Gastrocnemius medialis (tissue), 4 donors: ENCODE data around the gene CAMK4. TPM values are rescaled to one million over a fixed set of nuclear protein-coding genes. Genes with fewer than 3 reads are reported as not detected.

ENCODE experiments used
- ATAC-seq, 2 donors: fragments of 150-250 bp; one replicate each; pipeline ENCODE4 v1.9.1; 2016
- DNase-seq, 2 donors: peaks; one replicate each; pipeline ENCODE4 v3.0.0-alpha.2; 2019
- H3K27ac ChIP-seq, 4 donors: fragments of 200-600 bp; sonication (generic); 1 replicate in 1 of 4; 2 replicates in 3 of 4; pipeline ENCODE4 v1.5.1; 2016 to 2018; ENCODE audit warnings: mild to moderate bottlenecking in 2 of 4, moderate library complexity in 1 of 4
- H3K27me3 ChIP-seq, 3 donors: fragments of 200-600 bp; sonication (generic) in 2 of 3; 1 replicate in 1 of 3; 2 replicates in 2 of 3; pipeline versions ENCODE4 v1.5.1 to v1.6.0; 2016 to 2019; ENCODE audit warnings: mild to moderate bottlenecking in 1 of 3, moderate library complexity in 1 of 3
- H3K36me3 ChIP-seq, 2 donors: fragments of 200-600 bp; sonication (generic) in 1 of 2; one replicate each; pipeline ENCODE4 v1.5.1; 2017 to 2018
- H3K4me1 ChIP-seq, 2 donors: fragments of 200-600 bp; sonication (generic) in 1 of 2; one replicate each; pipeline ENCODE4 v1.5.1; 2016 to 2017; ENCODE audit warnings: mild to moderate bottlenecking in 2 of 2
- H3K4me3 ChIP-seq, 4 donors: fragments of 200-600 bp; sonication (generic) in 3 of 4; 1 replicate in 1 of 4; 2 replicates in 3 of 4; pipeline ENCODE4 v1.5.1; 2016 to 2019; ENCODE audit warnings: mild to moderate bottlenecking in 2 of 4
- H3K9me3 ChIP-seq, 3 donors: fragments of 200-600 bp; sonication (generic) in 2 of 3; 1 replicate in 1 of 3; 2 replicates in 2 of 3; pipeline ENCODE4 v1.5.1; 2016 to 2019
- CTCF ChIP-seq, 5 experiments: fragments of 450-650 bp in 3 of 5; fragments of 200-600 bp in 2 of 5; sonication (generic) in 2 of 5; IDR thresholded peaks in 4 of 5; conservative IDR thresholded peaks in 1 of 5; 1 replicate in 4 of 5; 2 replicates in 1 of 5; pipeline ENCODE4 v1.5.1; 2016 to 2019; ENCODE audit warnings: antibody characterized with exemption in 5 of 5, mild to moderate bottlenecking in 3 of 5, moderate library complexity in 3 of 5
- POLR2A ChIP-seq, 2 donors: fragments of 450-650 bp; IDR thresholded peaks; one replicate each; pipeline ENCODE4 v1.6.1; 2017; ENCODE audit warnings: antibody characterized with exemption in 2 of 2, mild to moderate bottlenecking in 2 of 2, moderate library complexity in 2 of 2
- in situ Hi-C, 4 donors: fragments of 200-750 bp; cut with MboI; loops; one replicate each; pipeline versions ENCODE4 v1.15.0 to v1.8.0; 2017; ENCODE audit warnings: low sequenced_read_pairs in 4 of 4
- intact Hi-C: fragments of 100-400 bp; cut with DNase I; formaldehyde crosslinking; loops from one replicate; pipeline ENCODE4 v1.15.1; 2023; ENCODE audit warnings: low total_unique reads
- total RNA-seq, 4 donors: library from RNA; depleted of rRNA; stranded (reverse); fragments of >200 nt; gene quantifications; one replicate each; pipeline versions ENCODE4 v1.1.0 to v1.2.3, GENCODE V29; 2016

The CAMK4 gene
- total RNA-seq, 4 donors from 2014 or later = 0.27 to 1.0 (median 0.72) TPM

- no peak overlapping the region for H3K4me3 ChIP-seq
- intact Hi-C loops = no loop called here
- in situ Hi-C loops = no loop called here
- H3K27me3 ChIP-seq = no peaks in the 10 kb centered on the region
- H3K36me3 ChIP-seq = no peaks in the 10 kb centered on the region
- no peak overlapping the region for H3K27ac ChIP-seq
- no peaks in the 10 kb centered on the region for H3K9me3 ChIP-seq
- ATAC-seq (no peak), DNase-seq (no peak)
- no peaks in the 10 kb centered on the region for H3K4me1 ChIP-seq
- TF ChIP-seq POLR2A (IDR thresholded peaks at IDR 0.05) (no peak), CTCF (IDR thresholded peaks at IDR 0.05 in 4 of 5, conservative IDR thresholded peaks at IDR 0.05 in 1 of 5) (no peak)
Observed at GRCh38 chr5:111294551-111294950, 70.4 kb downstream of the CAMK4 start.

GRCh38 chr5:111295649-111296048, 71.5 kb downstream of the CAMK4 start:
- TF ChIP-seq CTCF (IDR thresholded peaks at IDR 0.05 in 4 of 5, conservative IDR thresholded peaks at IDR 0.05 in 1 of 5) = no peak
- TF ChIP-seq POLR2A (IDR thresholded peaks at IDR 0.05) = no peak
- H3K36me3 ChIP-seq = no peaks in the 10 kb centered on the region
- no peak overlapping the region for H3K4me3 ChIP-seq
- intact Hi-C loops = no loop called here
- ATAC-seq (no peak), DNase-seq (no peak)
- H3K4me1 ChIP-seq = no peaks in the 10 kb centered on the region
- H3K27ac ChIP-seq = no peak overlapping the region
- H3K27me3 ChIP-seq = no peaks in the 10 kb centered on the region
- no peaks in the 10 kb centered on the region for H3K9me3 ChIP-seq
- in situ Hi-C loops = no loop called here

- in situ Hi-C loops = no loop called here
- H3K27ac ChIP-seq = no peak overlapping the region
- DNase-seq (no peak), ATAC-seq (no peak)
- H3K4me3 ChIP-seq = no peak overlapping the region
- no peaks in the 10 kb centered on the region for H3K4me1 ChIP-seq
- H3K9me3 ChIP-seq = no peaks in the 10 kb centered on the region
- intact Hi-C loops = no loop called here
- no peaks in the 10 kb centered on the region for H3K27me3 ChIP-seq
- no peaks in the 10 kb centered on the region for H3K36me3 ChIP-seq
- TF ChIP-seq CTCF (IDR thresholded peaks at IDR 0.05 in 4 of 5, conservative IDR thresholded peaks at IDR 0.05 in 1 of 5) = no peak
- TF ChIP-seq POLR2A (IDR thresholded peaks at IDR 0.05) = no peak
Observed at GRCh38 chr5:111296570-111296969, 72.4 kb downstream of the CAMK4 start.

GRCh38 chr5:111299067-111299481, 74.9 kb downstream of the CAMK4 start:
- DNase-seq (no peak), ATAC-seq (no peak)
- no peaks in the 10 kb centered on the region for H3K36me3 ChIP-seq
- H3K27ac ChIP-seq = no peak overlapping the region
- in situ Hi-C loops = no loop called here
- H3K4me3 ChIP-seq = no peak overlapping the region
- H3K4me1 ChIP-seq = no peaks in the 10 kb centered on the region
- TF ChIP-seq POLR2A (IDR thresholded peaks at IDR 0.05) (no peak), CTCF (IDR thresholded peaks at IDR 0.05 in 4 of 5, conservative IDR thresholded peaks at IDR 0.05 in 1 of 5) (no peak)
- no peaks in the 10 kb centered on the region for H3K9me3 ChIP-seq
- intact Hi-C loops = no loop called here
- no peaks in the 10 kb centered on the region for H3K27me3 ChIP-seq

- H3K9me3 ChIP-seq = no peaks in the 10 kb centered on the region
- H3K4me3 ChIP-seq = no peak overlapping the region
- DNase-seq = no peak
- no peaks in the 10 kb centered on the region for H3K4me1 ChIP-seq
- in situ Hi-C loops (no loop called here), intact Hi-C loops (no loop called here)
- no peak for ATAC-seq
- no peaks in the 10 kb centered on the region for H3K27me3 ChIP-seq
- H3K36me3 ChIP-seq = no peaks in the 10 kb centered on the region
- no peak for TF ChIP-seq POLR2A (IDR thresholded peaks at IDR 0.05)
- TF ChIP-seq CTCF (IDR thresholded peaks at IDR 0.05 in 4 of 5, conservative IDR thresholded peaks at IDR 0.05 in 1 of 5) = no peak
- H3K27ac ChIP-seq = no peak overlapping the region
Observed at GRCh38 chr5:111299831-111300432, 75.7 kb downstream of the CAMK4 start.
